ENCODE data around the gene DGUOK. TPM values are rescaled to one million over a fixed set of nuclear protein-coding genes. Genes with fewer than 3 reads are reported as not detected.

The DGUOK gene
- total RNA-seq, 2 experiments from 2014 or later = 96.4 to 103 TPM

Other genes starting within 250 kb of the DGUOK start
- gene TPRKB, start 189.5 kb upstream of the DGUOK start, total RNA-seq = 10 to 100 TPM; 27.0 to 29.0 TPM
- gene DUSP11, start 146.8 kb upstream of the DGUOK start, total RNA-seq = 10 to 100 TPM; 24.8 to 25.4 TPM
- not detected for gene C2orf78, start 142.7 kb upstream of the DGUOK start, total RNA-seq
- gene STAMBP, start 97.9 kb upstream of the DGUOK start, total RNA-seq = 10 to 100 TPM; 76.9 to 87.1 TPM
- under 1 TPM; 0.11 to 0.27 TPM for gene ACTG2, start 33.9 kb upstream of the DGUOK start, total RNA-seq
- gene TET3, start 58.0 kb downstream of the DGUOK start, total RNA-seq = 10 to 100 TPM; 15.5 to 16.4 TPM
- gene BOLA3, start 221.0 kb downstream of the DGUOK start, total RNA-seq = 100 to 1,000 TPM; 131 to 135 TPM